ENCODE measurements around the gene TBC1D22B.
A peak's percentile ranks its signal among the peaks of the same experiment; 100 is the strongest.

Gene TBC1D22B

GRCh38 chr6:37317312-37318038 is 59.9 kb downstream of the TBC1D22B start:
- Histone ChIP-seq H4K91ac (ENCODE audit: low read length) (no peak overlapping the region), H2BK15ac (ENCODE audit: low read depth, poor library complexity, severe bottlenecking) (no peak overlapping the region), H2AK5ac (ENCODE audit: low read length, severe bottlenecking) (no peak overlapping the region), H3K4me1 (ENCODE audit: control insufficient read depth, insufficient read depth, low read depth, low read length) (no peaks in the 10 kb centered on the region), H3K18ac (ENCODE audit: low read depth in 1 of 2, low read length in 2 of 2) (no peak overlapping the region), H4K8ac (ENCODE audit: low read length) (no peak overlapping the region), H3K14ac (ENCODE audit: low read length in 2 of 2) (no peak overlapping the region), H3K27me3 (ENCODE audit: control insufficient read depth in 1 of 2, insufficient read depth in 1 of 2, low read length in 2 of 2) (no peaks in the 10 kb centered on the region), H3K4ac (ENCODE audit: low read depth in 1 of 2, low read length in 2 of 2) (no peak overlapping the region), H2AFZ (ENCODE audit: low read depth, low read length) (no peak overlapping the region), H3K23ac (ENCODE audit: low read length in 2 of 2) (no peak overlapping the region), H3K4me2 (ENCODE audit: low read length, poor library complexity, severe bottlenecking) (no peak overlapping the region), H2BK12ac (ENCODE audit: low read length in 2 of 2) (no peak overlapping the region), H2BK120ac (ENCODE audit: low read depth, low read length) (no peak overlapping the region), H3K9me3 (ENCODE audit: control insufficient read depth, low read length) (no peaks in the 10 kb centered on the region), H3K27ac (ENCODE audit: low read length, poor library complexity, severe bottlenecking) (no peak overlapping the region), H3K79me1 (replicated peaks; ENCODE audit: low read length, poor library complexity, severe bottlenecking) (peaks cover 4% of the 10 kb centered on the region), H3K4me3 (ENCODE audit: insufficient read depth in 1 of 2, low read depth in 1 of 2, low read length in 2 of 2) (no peak overlapping the region), H3K36me3 (ENCODE audit: control insufficient read depth in 1 of 2, insufficient read depth in 2 of 2, low read depth in 1 of 2, low read length in 2 of 2) (peaks cover 65 to 94% of the 10 kb centered on the region in 2 experiments), H3K9ac (ENCODE audit: low read length) (no peak overlapping the region), H2BK5ac (ENCODE audit: low read depth, low read length, poor library complexity, severe bottlenecking) (no peak overlapping the region)
- 88% methylated on average over 4 of the region's 5 CpGs for WGBS
- DNase-seq = no peak

- no peak overlapping the region for H3K27ac ChIP-seq (ENCODE audit: low read length, poor library complexity, severe bottlenecking)
- H3K23ac ChIP-seq (ENCODE audit: low read length in 2 of 2) = no peak overlapping the region
- H2AFZ ChIP-seq (ENCODE audit: low read depth, low read length) = no peak overlapping the region
- no peak for DNase-seq
- H3K4me2 ChIP-seq (ENCODE audit: low read length, poor library complexity, severe bottlenecking) = no peak overlapping the region
- H2BK12ac ChIP-seq (ENCODE audit: low read length in 2 of 2) = no peak overlapping the region
- H4K91ac ChIP-seq (ENCODE audit: low read length) = no peak overlapping the region
- H2BK120ac ChIP-seq (ENCODE audit: low read depth, low read length) = no peak overlapping the region
- no peak overlapping the region for H2AK5ac ChIP-seq (ENCODE audit: low read length, severe bottlenecking)
- no peak overlapping the region for H3K18ac ChIP-seq (ENCODE audit: low read depth in 1 of 2, low read length in 2 of 2)
- H3K9me3 ChIP-seq (ENCODE audit: control insufficient read depth, low read length) = no peaks in the 10 kb centered on the region
- H3K27me3 ChIP-seq (ENCODE audit: control insufficient read depth in 1 of 2, insufficient read depth in 1 of 2, low read length in 2 of 2) = no peaks in the 10 kb centered on the region
- H4K8ac ChIP-seq (ENCODE audit: low read length) = no peak overlapping the region
- H2BK5ac ChIP-seq (ENCODE audit: low read depth, low read length, poor library complexity, severe bottlenecking) = no peak overlapping the region
- WGBS = 95% methylated on average over 3 of the region's 3 CpGs
- H3K79me1 ChIP-seq (replicated peaks; ENCODE audit: low read length, poor library complexity, severe bottlenecking) = peaks cover 4% of the 10 kb centered on the region
- H2BK15ac ChIP-seq (ENCODE audit: low read depth, poor library complexity, severe bottlenecking) = no peak overlapping the region
- H3K14ac ChIP-seq (ENCODE audit: low read length in 2 of 2) = no peak overlapping the region
- H3K9ac ChIP-seq (ENCODE audit: low read length) = no peak overlapping the region
- no peak overlapping the region for H3K4me3 ChIP-seq (ENCODE audit: insufficient read depth in 1 of 2, low read depth in 1 of 2, low read length in 2 of 2)
- H3K36me3 ChIP-seq (ENCODE audit: control insufficient read depth in 1 of 2, insufficient read depth in 2 of 2, low read depth in 1 of 2, low read length in 2 of 2) = peaks cover 62 to 81% of the 10 kb centered on the region in 2 experiments
- H3K4me1 ChIP-seq (ENCODE audit: control insufficient read depth, insufficient read depth, low read depth, low read length) = no peaks in the 10 kb centered on the region
- no peak overlapping the region for H3K4ac ChIP-seq (ENCODE audit: low read depth in 1 of 2, low read length in 2 of 2)
Measured at GRCh38 chr6:37319156-37319555, 61.6 kb downstream of the TBC1D22B start.

GRCh38 chr6:37319856-37320480 is 62.4 kb downstream of the TBC1D22B start:
- no peak overlapping the region for H2BK15ac ChIP-seq (ENCODE audit: low read depth, poor library complexity, severe bottlenecking)
- no peak overlapping the region for H3K23ac ChIP-seq (ENCODE audit: low read length in 2 of 2)
- H2BK12ac ChIP-seq (ENCODE audit: low read length in 2 of 2) = no peak overlapping the region
- no peak overlapping the region for H3K9ac ChIP-seq (ENCODE audit: low read length)
- no peaks in the 10 kb centered on the region for H3K4me1 ChIP-seq (ENCODE audit: control insufficient read depth, insufficient read depth, low read depth, low read length)
- H2AK5ac ChIP-seq (ENCODE audit: low read length, severe bottlenecking) = no peak overlapping the region
- H3K4ac ChIP-seq (ENCODE audit: low read depth in 1 of 2, low read length in 2 of 2) = no peak overlapping the region
- no peak overlapping the region for H2BK5ac ChIP-seq (ENCODE audit: low read depth, low read length, poor library complexity, severe bottlenecking)
- no peak overlapping the region for H2AFZ ChIP-seq (ENCODE audit: low read depth, low read length)
- WGBS = 74% methylated on average over 2 of the region's 4 CpGs
- no peak overlapping the region for H2BK120ac ChIP-seq (ENCODE audit: low read depth, low read length)
- no peak overlapping the region for H4K91ac ChIP-seq (ENCODE audit: low read length)
- H4K8ac ChIP-seq (ENCODE audit: low read length) = no peak overlapping the region
- peaks cover 59 to 73% of the 10 kb centered on the region in 2 experiments for H3K36me3 ChIP-seq (ENCODE audit: control insufficient read depth in 1 of 2, insufficient read depth in 2 of 2, low read depth in 1 of 2, low read length in 2 of 2)
- H3K27ac ChIP-seq (ENCODE audit: low read length, poor library complexity, severe bottlenecking) = no peak overlapping the region
- peaks cover 4% of the 10 kb centered on the region for H3K79me1 ChIP-seq (replicated peaks; ENCODE audit: low read length, poor library complexity, severe bottlenecking)
- DNase-seq = no peak
- no peaks in the 10 kb centered on the region for H3K9me3 ChIP-seq (ENCODE audit: control insufficient read depth, low read length)
- no peak overlapping the region for H3K14ac ChIP-seq (ENCODE audit: low read length in 2 of 2)
- H3K18ac ChIP-seq (ENCODE audit: low read depth in 1 of 2, low read length in 2 of 2) = no peak overlapping the region
- no peaks in the 10 kb centered on the region for H3K27me3 ChIP-seq (ENCODE audit: control insufficient read depth in 1 of 2, insufficient read depth in 1 of 2, low read length in 2 of 2)
- H3K4me2 ChIP-seq (ENCODE audit: low read length, poor library complexity, severe bottlenecking) = no peak overlapping the region
- no peak overlapping the region for H3K4me3 ChIP-seq (ENCODE audit: insufficient read depth in 1 of 2, low read depth in 1 of 2, low read length in 2 of 2)

- H3K79me1 ChIP-seq (replicated peaks; ENCODE audit: low read length, poor library complexity, severe bottlenecking) = peaks cover 4% of the 10 kb centered on the region
- no peak overlapping the region for H3K9ac ChIP-seq (ENCODE audit: low read length)
- H2AK5ac ChIP-seq (ENCODE audit: low read length, severe bottlenecking) = no peak overlapping the region
Measured at GRCh38 chr6:37320646-37321045, 63.1 kb downstream of the TBC1D22B start.

More at GRCh38 chr6:37320646-37321045, 63.1 kb downstream of the TBC1D22B start:
- DNase-seq = no peak
- Histone ChIP-seq H4K91ac (ENCODE audit: low read length) (no peak overlapping the region), H2AFZ (ENCODE audit: low read depth, low read length) (no peak overlapping the region), H3K36me3 (ENCODE audit: control insufficient read depth in 1 of 2, insufficient read depth in 2 of 2, low read depth in 1 of 2, low read length in 2 of 2) (peaks cover 54 to 66% of the 10 kb centered on the region in 2 experiments), H3K23ac (ENCODE audit: low read length in 2 of 2) (peak overlapping the region in 1 of 2 experiments; percentile 51), H2BK12ac (ENCODE audit: low read length in 2 of 2) (no peak overlapping the region), H4K8ac (ENCODE audit: low read length) (no peak overlapping the region), H2BK5ac (ENCODE audit: low read depth, low read length, poor library complexity, severe bottlenecking) (no peak overlapping the region), H3K4ac (ENCODE audit: low read depth in 1 of 2, low read length in 2 of 2) (no peak overlapping the region), H3K14ac (ENCODE audit: low read length in 2 of 2) (no peak overlapping the region), H3K18ac (ENCODE audit: low read depth in 1 of 2, low read length in 2 of 2) (no peak overlapping the region), H2BK15ac (ENCODE audit: low read depth, poor library complexity, severe bottlenecking) (no peak overlapping the region), H3K27ac (ENCODE audit: low read length, poor library complexity, severe bottlenecking) (no peak overlapping the region), H3K4me3 (ENCODE audit: insufficient read depth in 1 of 2, low read depth in 1 of 2, low read length in 2 of 2) (no peak overlapping the region), H3K27me3 (ENCODE audit: control insufficient read depth in 1 of 2, insufficient read depth in 1 of 2, low read length in 2 of 2) (no peaks in the 10 kb centered on the region), H3K4me1 (ENCODE audit: control insufficient read depth, insufficient read depth, low read depth, low read length) (no peaks in the 10 kb centered on the region), H2BK120ac (ENCODE audit: low read depth, low read length) (no peak overlapping the region), H3K4me2 (ENCODE audit: low read length, poor library complexity, severe bottlenecking) (no peak overlapping the region), H3K9me3 (ENCODE audit: control insufficient read depth, low read length) (no peaks in the 10 kb centered on the region)
- 95% methylated on average over 7 of the region's 8 CpGs for WGBS
